T-cell (primary cell): ENCODE measurements around the gene TAF4. TPM values are rescaled to one million over a fixed set of nuclear protein-coding genes. Genes with fewer than 3 reads are reported as not detected.

Source experiments
- ATAC-seq, 4 experiments: fragments of 200-7000 bp in 3 of 4; fragments of 150-1000 bp in 1 of 4; cut with Tn5 transposase; replicated peaks in 1 of 4; 1 replicate in 3 of 4; 2 replicates in 1 of 4; pipeline ENCODE4 v1.10.0; 2021; ENCODE audit warnings: moderate library complexity in 3 of 4, mild to moderate bottlenecking in 2 of 4, moderate number of reproducible peaks in 1 of 4
- CTCF ChIA-PET, 2 donors: fragments of 300-600 bp; sonication (Branson Sonifier 250); formaldehyde crosslinking; loops; one replicate each; lab custom pipeline; 2022; ENCODE audit warnings: antibody characterized with exemption in 2 of 2; lab: Charles Lee
- POLR2A ChIA-PET, 2 donors: fragments of 300-600 bp; sonication (Branson Sonifier 250); formaldehyde crosslinking; loops; one replicate each; lab custom pipeline; 2022; ENCODE audit warnings: antibody characterized with exemption in 2 of 2; lab: Charles Lee
- DNase-seq, 35 experiments: peaks; one replicate each; pipeline versions ENCODE4 v3.0.0 to v3.0.0-alpha.2; 2013 to 2023
- H3K27ac ChIP-seq: one replicate; pipeline ENCODE4 v1.5.1; 2013; ENCODE audit warnings: low read length
- H3K27me3 ChIP-seq, 2 experiments: replicated peaks in 1 of 2; 1 replicate in 1 of 2; 2 replicates in 1 of 2; pipeline versions ENCODE4 v1.6.1 to v1.7.0; 2013; ENCODE audit warnings: low read length in 1 of 2, mixed read lengths in 1 of 2; ENCODE audit not compliant: control insufficient read depth in 2 of 2, insufficient read depth in 2 of 2; ENCODE audit errors: extremely low read depth in 1 of 2
- H3K36me3 ChIP-seq, 2 donors: 1 replicate in 1 of 2; 2 replicates in 1 of 2; pipeline versions ENCODE4 v1.6.1 to v1.7.0; 2013; ENCODE audit warnings: low read length in 1 of 2; ENCODE audit not compliant: control insufficient read depth in 2 of 2, insufficient read depth in 1 of 2; ENCODE audit errors: extremely low read depth in 1 of 2
- H3K4me1 ChIP-seq, 2 experiments: 1 replicate in 1 of 2; 2 replicates in 1 of 2; pipeline versions ENCODE4 v1.6.1 to v1.7.0; 2013; ENCODE audit warnings: low read length in 2 of 2, mixed read lengths in 1 of 2; ENCODE audit not compliant: insufficient read depth in 2 of 2, control insufficient read depth in 1 of 2; ENCODE audit errors: extremely low read depth in 1 of 2
- H3K4me3 ChIP-seq, 2 donors: 1 replicate in 1 of 2; 2 replicates in 1 of 2; pipeline versions ENCODE4 v1.5.1 to v1.7.0; 2013; ENCODE audit warnings: mild to moderate bottlenecking in 2 of 2, low read length in 1 of 2, moderate library complexity in 1 of 2; ENCODE audit not compliant: control insufficient read depth in 1 of 2; ENCODE audit errors: extremely low read depth in 1 of 2
- H3K9me3 ChIP-seq: 2 replicates; pipeline ENCODE4 v1.7.0; 2013
- H3K27ac Mint-ChIP-seq, 2 donors: one replicate each; pipeline ENCODE4 v1.8.0; 2020 to 2021; ENCODE audit warnings: mild to moderate bottlenecking in 2 of 2, mixed read lengths in 2 of 2
- H3K27me3 Mint-ChIP-seq, 2 donors: one replicate each; pipeline ENCODE4 v1.8.0; 2021 to 2022; ENCODE audit warnings: mixed read lengths in 2 of 2
- H3K36me3 Mint-ChIP-seq: one replicate; pipeline ENCODE4 v1.8.0; 2021; ENCODE audit warnings: mixed read lengths
- H3K4me1 Mint-ChIP-seq, 3 donors: one replicate each; pipeline ENCODE4 v1.8.0; 2020 to 2022; ENCODE audit warnings: mixed read lengths in 3 of 3, mild to moderate bottlenecking in 1 of 3
- H3K4me3 Mint-ChIP-seq, 3 donors: one replicate each; pipeline ENCODE4 v1.8.0; 2020 to 2022; ENCODE audit warnings: mild to moderate bottlenecking in 3 of 3, mixed read lengths in 3 of 3, moderate library complexity in 3 of 3
- H3K9me3 Mint-ChIP-seq, 3 donors: one replicate each; pipeline ENCODE4 v1.8.0; 2020 to 2022; ENCODE audit warnings: mixed read lengths in 3 of 3
- WGBS: methylation state at CpG from one replicate; pipeline ENCODE4 v1.1.5; 2013; ENCODE audit warnings: missing lambda C conversion rate; ENCODE audit not compliant: insufficient coverage; 5-methylcytosine and 5-hydroxymethylcytosine counted together
- total RNA-seq, 35 experiments: library from RNA in 6 of 35; stranded (reverse) in 6 of 35; fragments of 120-200 nt in 1 of 35; gene quantifications; one replicate each; pipeline versions ENCODE4 v1.2.1 to v1.2.4 and lab custom pipeline; 2013 to 2026

Gene TAF4
- total RNA-seq, 5 donors from 2014 or later (not counting 1 experiment from before 2014, with no cell fraction given) = 21.7 to 39.5 (median 35.2) TPM

DNA sequence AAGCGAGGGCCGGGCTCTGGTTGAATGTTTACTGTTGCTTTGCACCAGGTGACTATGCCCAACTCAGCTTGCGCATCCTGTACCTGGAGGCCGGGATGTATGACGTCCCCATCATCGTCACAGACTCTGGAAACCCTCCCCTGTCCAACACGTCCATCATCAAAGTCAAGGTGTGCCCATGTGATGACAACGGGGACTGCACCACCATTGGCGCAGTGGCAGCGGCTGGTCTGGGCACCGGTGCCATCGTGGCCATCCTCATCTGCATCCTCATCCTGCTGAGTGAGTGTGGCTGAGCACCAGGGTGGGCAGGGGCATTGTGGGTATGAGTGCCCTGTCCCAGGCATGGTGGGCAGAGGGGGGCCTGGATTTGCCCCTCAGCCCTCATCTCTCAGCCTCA lies 136.1 kb downstream of the TAF4 start:
- Histone ChIP-seq H3K27ac (no peak overlapping the region), H3K4me1 (no peaks in the 10 kb centered on the region), H3K9me3 (no peaks in the 10 kb centered on the region), H3K36me3 (no peaks in the 10 kb centered on the region), H3K4me3 (no peak overlapping the region), H3K27me3 (peaks cover 0 to 15% of the 10 kb centered on the region in 2 experiments)
- no peak overlapping the region for H3K4me3 Mint-ChIP-seq
- ChIA-PET POLR2A (no interaction called here), CTCF (no interaction called here)
- no peak for ATAC-seq
- no peak for DNase-seq
- 94% methylated on average over 12 of the region's 12 CpGs for WGBS
- H3K4me1 Mint-ChIP-seq = no peaks in the 10 kb centered on the region
- H3K36me3 Mint-ChIP-seq = no peaks in the 10 kb centered on the region
- H3K27ac Mint-ChIP-seq = no peak overlapping the region
- no peaks in the 10 kb centered on the region for H3K27me3 Mint-ChIP-seq
- no peaks in the 10 kb centered on the region for H3K9me3 Mint-ChIP-seq

DNA sequence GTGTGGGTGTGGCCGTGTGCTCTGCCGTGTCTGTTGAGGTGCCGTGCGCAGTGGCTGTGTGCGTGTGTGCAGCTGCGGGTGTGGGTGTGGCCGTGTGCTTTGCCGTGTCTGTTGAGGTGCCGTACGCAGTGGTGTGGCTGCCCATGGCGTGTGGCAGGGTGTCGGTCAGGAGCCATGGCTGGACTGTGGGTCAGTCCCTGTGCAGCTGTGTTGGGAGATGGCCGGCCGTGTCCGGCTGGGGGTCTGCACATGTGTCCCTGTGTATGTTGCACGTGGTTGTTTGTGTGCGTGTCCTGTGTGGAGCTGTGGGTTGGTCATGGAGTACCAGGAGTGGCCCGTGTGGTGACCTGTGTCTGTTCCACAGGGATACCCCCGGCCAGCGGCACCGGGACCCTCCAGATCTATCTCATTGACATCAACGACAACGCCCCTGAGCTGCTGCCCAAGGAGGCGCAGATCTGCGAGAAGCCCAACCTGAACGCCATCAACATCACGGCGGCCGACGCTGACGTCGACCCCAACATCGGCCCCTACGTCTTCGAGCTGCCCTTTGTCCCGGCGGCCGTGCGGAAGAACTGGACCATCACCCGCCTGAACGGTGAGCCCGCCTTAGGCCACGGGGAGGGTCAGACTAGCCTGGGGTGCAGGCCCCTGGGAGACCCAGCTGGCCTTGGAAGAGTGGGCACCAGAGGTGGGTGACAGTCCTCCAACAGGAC lies 137.7 kb downstream of the TAF4 start:
- no peaks in the 10 kb centered on the region for H3K27me3 Mint-ChIP-seq
- no peaks in the 10 kb centered on the region for H3K4me1 Mint-ChIP-seq
- H3K4me3 ChIP-seq = no peak overlapping the region
- DNase-seq (no peak), ATAC-seq (no peak)
- no peak overlapping the region for H3K27ac Mint-ChIP-seq
- no peak overlapping the region for H3K4me3 Mint-ChIP-seq
- ChIA-PET POLR2A (no interaction called here), CTCF (no interaction called here)
- H3K27me3 ChIP-seq = peaks cover 0 to 23% of the 10 kb centered on the region in 2 experiments
- H3K36me3 ChIP-seq = no peaks in the 10 kb centered on the region
- no peak overlapping the region for H3K27ac ChIP-seq
- no peaks in the 10 kb centered on the region for H3K9me3 Mint-ChIP-seq
- no peaks in the 10 kb centered on the region for H3K36me3 Mint-ChIP-seq
- no peaks in the 10 kb centered on the region for H3K4me1 ChIP-seq
- 93% methylated on average over 43 of the region's 43 CpGs for WGBS
- no peaks in the 10 kb centered on the region for H3K9me3 ChIP-seq

DNA sequence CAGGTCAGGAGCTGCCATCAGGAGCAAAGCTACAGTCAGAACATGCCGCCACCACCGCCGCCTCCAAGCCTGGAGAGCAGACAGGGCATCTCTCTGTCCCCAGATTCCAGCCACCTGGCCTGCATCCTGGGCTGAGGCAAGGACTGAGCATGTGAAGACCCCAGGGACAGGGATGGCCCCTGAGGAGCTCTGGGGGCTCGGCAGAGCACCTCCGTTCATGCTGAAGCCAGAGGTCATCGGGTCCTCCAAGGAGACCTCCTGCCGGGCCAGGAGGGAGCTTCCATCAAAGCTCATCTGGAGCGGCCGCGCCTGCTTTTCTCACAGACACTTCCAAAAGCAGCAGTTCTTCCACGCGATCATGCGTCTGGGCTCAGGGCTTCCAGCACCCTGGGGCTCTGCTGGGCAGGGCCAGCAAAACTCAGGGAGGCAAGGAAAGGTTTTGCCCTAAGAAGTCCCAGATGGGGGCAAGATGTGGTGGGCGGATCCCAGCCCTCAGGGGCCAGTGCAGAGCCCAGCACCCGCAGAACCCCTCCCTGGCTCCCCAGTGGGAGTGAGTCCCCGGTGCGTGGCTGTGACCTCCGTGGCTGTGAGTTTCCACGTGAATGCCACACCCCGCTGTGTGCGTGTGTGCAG lies 138.4 kb downstream of the TAF4 start:
- Mint-ChIP-seq H3K4me3 (no peak overlapping the region), H3K27me3 (no peaks in the 10 kb centered on the region), H3K9me3 (no peaks in the 10 kb centered on the region), H3K4me1 (no peaks in the 10 kb centered on the region), H3K36me3 (no peaks in the 10 kb centered on the region), H3K27ac (no peak overlapping the region)
- ChIA-PET CTCF (no interaction called here), POLR2A (no interaction called here)
- no peaks in the 10 kb centered on the region for H3K4me1 ChIP-seq
- peaks cover 0 to 24% of the 10 kb centered on the region in 2 experiments for H3K27me3 ChIP-seq
- H3K36me3 ChIP-seq = no peaks in the 10 kb centered on the region
- no peak overlapping the region for H3K4me3 ChIP-seq
- ATAC-seq (no peak), DNase-seq (no peak)
- WGBS = 89% methylated on average over 18 of the region's 21 CpGs
- H3K9me3 ChIP-seq = no peaks in the 10 kb centered on the region
- H3K27ac ChIP-seq = no peak overlapping the region

DNA sequence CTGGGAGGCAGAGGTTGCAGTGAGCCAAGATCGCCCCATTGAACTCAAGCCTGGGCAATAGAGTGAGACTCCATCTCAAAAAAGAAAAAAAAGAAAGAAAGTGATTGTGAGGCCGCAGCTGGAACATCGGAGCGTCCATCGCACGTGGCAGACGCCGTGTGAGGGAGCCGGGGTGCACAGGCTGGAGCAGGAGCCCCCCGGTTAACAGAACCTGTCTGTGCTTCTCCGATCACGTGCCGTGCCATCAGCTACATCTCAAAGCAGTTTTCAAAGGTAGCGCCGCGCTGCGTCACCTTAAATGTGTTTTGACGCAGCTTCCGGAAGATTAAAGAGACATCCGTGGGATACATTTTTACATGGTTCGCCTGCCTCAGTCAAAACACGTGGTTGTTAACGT lies 138.9 kb downstream of the TAF4 start:
- Mint-ChIP-seq H3K4me1 (no peaks in the 10 kb centered on the region), H3K27ac (no peak overlapping the region), H3K4me3 (no peak overlapping the region), H3K36me3 (no peaks in the 10 kb centered on the region), H3K9me3 (no peaks in the 10 kb centered on the region), H3K27me3 (no peaks in the 10 kb centered on the region)
- Histone ChIP-seq H3K4me1 (no peaks in the 10 kb centered on the region), H3K36me3 (no peaks in the 10 kb centered on the region), H3K27ac (no peak overlapping the region), H3K9me3 (no peaks in the 10 kb centered on the region), H3K4me3 (no peak overlapping the region), H3K27me3 (peaks cover 0 to 24% of the 10 kb centered on the region in 2 experiments)
- no peak for ATAC-seq
- WGBS = 96% methylated on average over 23 of the region's 23 CpGs
- CTCF ChIA-PET = no interaction called here
- POLR2A ChIA-PET = no interaction called here
- DNase-seq = no peak

DNA sequence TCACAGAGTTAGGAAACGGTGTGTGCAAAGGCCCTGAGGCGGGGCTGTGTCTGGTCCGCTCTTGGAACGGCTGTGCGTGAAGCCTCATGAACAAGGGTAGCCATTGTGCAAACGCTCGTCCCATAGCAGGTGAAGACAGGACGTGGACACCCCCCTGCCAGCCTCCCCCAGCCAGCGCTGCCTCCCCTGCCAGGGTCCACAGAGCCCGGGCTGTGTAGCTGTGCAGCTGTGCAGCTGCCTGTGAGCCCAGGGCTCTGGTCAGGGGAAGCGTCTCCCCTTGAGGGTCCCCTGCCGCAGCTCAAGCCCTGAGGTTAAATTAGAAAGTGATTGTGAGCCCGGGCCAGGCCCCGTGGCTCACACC lies 139.4 kb downstream of the TAF4 start:
- H3K27me3 Mint-ChIP-seq = no peaks in the 10 kb centered on the region
- H3K9me3 ChIP-seq = no peaks in the 10 kb centered on the region
- H3K27ac ChIP-seq = no peak overlapping the region
- ATAC-seq (no peak), DNase-seq (no peak)
- POLR2A ChIA-PET = no interaction called here
- no peak overlapping the region for H3K4me3 Mint-ChIP-seq
- no peak overlapping the region for H3K4me3 ChIP-seq
- H3K36me3 Mint-ChIP-seq = no peaks in the 10 kb centered on the region
- WGBS = 84% methylated on average over 13 of the region's 14 CpGs
- no peaks in the 10 kb centered on the region for H3K36me3 ChIP-seq
- H3K27ac Mint-ChIP-seq = no peak overlapping the region
- H3K4me1 Mint-ChIP-seq = no peaks in the 10 kb centered on the region
- CTCF ChIA-PET = no interaction called here
- no peaks in the 10 kb centered on the region for H3K4me1 ChIP-seq
- peaks cover 0 to 22% of the 10 kb centered on the region in 2 experiments for H3K27me3 ChIP-seq
- H3K9me3 Mint-ChIP-seq = no peaks in the 10 kb centered on the region

DNA sequence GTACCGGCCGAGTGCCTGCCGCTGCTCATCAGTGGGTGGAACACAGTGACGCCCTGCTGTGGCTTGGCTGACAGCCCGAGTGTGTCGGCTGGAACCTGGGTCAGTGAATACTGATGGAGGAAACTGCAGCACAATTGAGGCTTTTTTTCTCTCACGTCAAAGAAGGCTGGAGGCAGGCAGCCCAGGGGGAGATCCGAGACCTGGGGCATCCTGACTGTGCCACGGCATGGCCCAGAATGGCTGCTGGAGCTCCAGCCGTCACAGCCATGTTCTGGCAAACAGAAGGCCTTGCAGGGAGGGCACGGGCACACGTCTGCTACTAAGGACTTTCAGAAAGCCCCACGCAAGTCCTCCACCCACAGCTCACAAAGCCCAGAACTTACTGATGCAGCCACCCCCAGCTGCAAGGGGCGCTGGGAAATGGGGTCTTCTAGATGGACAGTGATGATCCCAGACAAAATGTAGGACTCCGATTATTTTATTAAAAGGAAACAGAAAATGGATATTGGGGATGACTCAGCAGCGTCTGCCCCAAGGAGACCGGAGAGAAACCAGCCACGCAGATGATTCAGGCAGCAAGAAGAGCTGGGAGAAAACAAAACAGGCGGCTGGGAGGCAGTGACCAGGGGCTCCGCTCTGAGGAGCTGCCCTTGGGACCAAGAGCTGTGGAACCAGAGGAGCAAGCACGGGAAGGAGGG lies 140.0 kb downstream of the TAF4 start:
- ATAC-seq (no peak), DNase-seq (no peak)
- Histone ChIP-seq H3K4me3 (no peak overlapping the region), H3K36me3 (no peaks in the 10 kb centered on the region), H3K9me3 (no peaks in the 10 kb centered on the region), H3K4me1 (no peaks in the 10 kb centered on the region), H3K27ac (no peak overlapping the region), H3K27me3 (peaks cover 0 to 19% of the 10 kb centered on the region in 2 experiments)
- WGBS = 79% methylated on average over 17 of the region's 21 CpGs
- no peaks in the 10 kb centered on the region for H3K27me3 Mint-ChIP-seq
- H3K36me3 Mint-ChIP-seq = no peaks in the 10 kb centered on the region
- H3K9me3 Mint-ChIP-seq = no peaks in the 10 kb centered on the region
- ChIA-PET POLR2A (no interaction called here), CTCF (no interaction called here)
- H3K27ac Mint-ChIP-seq = no peak overlapping the region
- H3K4me3 Mint-ChIP-seq = no peak overlapping the region
- no peaks in the 10 kb centered on the region for H3K4me1 Mint-ChIP-seq
